Smooth muscle cell (in vitro differentiated cells): ENCODE measurements around the gene EIF5. TPM values are rescaled to one million over a fixed set of nuclear protein-coding genes. Genes with fewer than 3 reads are reported as not detected.
A peak's percentile ranks its signal among the peaks of the same experiment; 100 is the strongest.

Experiments
- DNase-seq: peaks from one replicate; lab custom pipeline; 2025; ENCODE audit not compliant: unreplicated experiment; lab: John Stamatoyannopoulos, UW
- H2AFZ ChIP-seq: fragments of 200-600 bp; sonication (generic); 2 replicates; pipeline ENCODE4 v1.6.0; 2016; ENCODE audit warnings: antibody characterized with exemption, low read depth, mild to moderate bottlenecking
- H3F3A ChIP-seq: fragments of 200-600 bp; sonication (generic); 2 replicates; pipeline ENCODE4 v1.6.0; 2017; ENCODE audit warnings: antibody characterized with exemption, low read depth
- H3K27ac ChIP-seq: fragments of 200-600 bp; sonication (generic); 2 replicates; pipeline ENCODE4 v1.5.1; 2016; ENCODE audit warnings: low read depth, mild to moderate bottlenecking
- H3K27me3 ChIP-seq: fragments of 200-600 bp; sonication (generic); 2 replicates; pipeline ENCODE4 v1.6.1; 2016; ENCODE audit warnings: low read depth, mild to moderate bottlenecking
- H3K36me3 ChIP-seq: fragments of 200-600 bp; sonication (generic); 2 replicates; pipeline ENCODE4 v1.5.1; 2016; ENCODE audit warnings: low read depth
- H3K4me1 ChIP-seq: fragments of 200-600 bp; sonication (generic); 2 replicates; pipeline ENCODE4 v1.5.1; 2016; ENCODE audit warnings: low read depth
- H3K4me2 ChIP-seq: fragments of 200-600 bp; sonication (generic); 2 replicates; pipeline ENCODE4 v1.6.0; 2016; ENCODE audit warnings: mild to moderate bottlenecking
- H3K4me3 ChIP-seq: fragments of 200-600 bp; sonication (generic); 2 replicates; pipeline ENCODE4 v1.5.1; 2016; ENCODE audit warnings: mild to moderate bottlenecking
- H3K79me2 ChIP-seq: fragments of 200-600 bp; sonication (generic); 2 replicates; pipeline ENCODE4 v1.6.0; 2016; ENCODE audit warnings: low read depth, mild to moderate bottlenecking
- H3K9ac ChIP-seq: fragments of 200-600 bp; sonication (generic); 2 replicates; pipeline ENCODE4 v1.6.0; 2016; ENCODE audit warnings: low read depth
- H3K9me3 ChIP-seq: fragments of 200-600 bp; sonication (generic); replicated peaks from 2 replicates; pipeline ENCODE4 v1.5.1; 2016; ENCODE audit warnings: low read depth
- H4K20me1 ChIP-seq: fragments of 200-600 bp; sonication (generic); 2 replicates; pipeline ENCODE4 v1.6.0; 2016; ENCODE audit warnings: low read depth
- WGBS: methylation state at CpG from one replicate; pipeline ENCODE4 v1.1.7; 2016; ENCODE audit warnings: low lambda C conversion rate; 5-methylcytosine and 5-hydroxymethylcytosine counted together
- polyA plus RNA-seq: library from polyadenylated mRNA; unstranded; fragments of >200 nt; fragmentation: Nextera tagmentation; extraction: Ambion mirVana; gene quantifications from 2 replicates; pipeline ENCODE4 v1.2.1, GENCODE V29; 2016
- total RNA-seq: library from RNA; depleted of rRNA; stranded (reverse); fragments of >200 nt; gene quantifications from 2 replicates; pipeline ENCODE4 v1.2.3, GENCODE V29; 2014
- TF ChIP-seq, protein P1 (sequence below): fragments of 200-600 bp; sonication (generic); IDR thresholded peaks from 2 replicates; pipeline ENCODE4 v1.5.1; 2017; ENCODE audit warnings: borderline replicate concordance, mild to moderate bottlenecking, antibody characterized with exemption; ENCODE audit not compliant: insufficient read depth, poor library complexity, severe bottlenecking

EIF5 gene
- total and polyA plus RNA-seq, 2 experiments from 2014 or later = 278 to 290 TPM

GRCh38 chr14:103385152-103385928 lies 51.3 kb downstream of the EIF5 start, which contains the start of gene MARK3:
MARK3 (plus strand) TSS chr14:103385415; CDS start chr14:103386030, 615 bp downstream.
- peaks cover 46% of the 10 kb centered on the region for H3K79me2 ChIP-seq
- H3K4me3 ChIP-seq = peak within 1 kb of the TSS; percentile 87
- peak within 1 kb of the TSS; percentile 97 for H3K9ac ChIP-seq
- H3K36me3 ChIP-seq = no peaks in the 10 kb centered on the region
- TF ChIP-seq, protein P1, sequence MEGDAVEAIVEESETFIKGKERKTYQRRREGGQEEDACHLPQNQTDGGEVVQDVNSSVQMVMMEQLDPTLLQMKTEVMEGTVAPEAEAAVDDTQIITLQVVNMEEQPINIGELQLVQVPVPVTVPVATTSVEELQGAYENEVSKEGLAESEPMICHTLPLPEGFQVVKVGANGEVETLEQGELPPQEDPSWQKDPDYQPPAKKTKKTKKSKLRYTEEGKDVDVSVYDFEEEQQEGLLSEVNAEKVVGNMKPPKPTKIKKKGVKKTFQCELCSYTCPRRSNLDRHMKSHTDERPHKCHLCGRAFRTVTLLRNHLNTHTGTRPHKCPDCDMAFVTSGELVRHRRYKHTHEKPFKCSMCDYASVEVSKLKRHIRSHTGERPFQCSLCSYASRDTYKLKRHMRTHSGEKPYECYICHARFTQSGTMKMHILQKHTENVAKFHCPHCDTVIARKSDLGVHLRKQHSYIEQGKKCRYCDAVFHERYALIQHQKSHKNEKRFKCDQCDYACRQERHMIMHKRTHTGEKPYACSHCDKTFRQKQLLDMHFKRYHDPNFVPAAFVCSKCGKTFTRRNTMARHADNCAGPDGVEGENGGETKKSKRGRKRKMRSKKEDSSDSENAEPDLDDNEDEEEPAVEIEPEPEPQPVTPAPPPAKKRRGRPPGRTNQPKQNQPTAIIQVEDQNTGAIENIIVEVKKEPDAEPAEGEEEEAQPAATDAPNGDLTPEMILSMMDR = peak; percentile 9
- WGBS = 1% methylated on average over 88 of the region's 91 CpGs
- H3K9me3 ChIP-seq = no peaks in the 10 kb centered on the region
- peaks cover 19% of the 10 kb centered on the region for H3K4me1 ChIP-seq
- H3K4me2 ChIP-seq = peak within 1 kb of the TSS; percentile 96
- peak within 1 kb of the TSS; percentile 96 for H3K27ac ChIP-seq
- peaks cover 6% of the 10 kb centered on the region for H3F3A ChIP-seq
- peak; percentile 91 for DNase-seq
- H4K20me1 ChIP-seq = peaks cover 49% of the 10 kb centered on the region
- H2AFZ ChIP-seq = peak within 1 kb of the TSS; percentile 92
- no peaks in the 10 kb centered on the region for H3K27me3 ChIP-seq

GRCh38 chr14:103385929-103386712 lies 52.1 kb downstream of the EIF5 start:
- Histone ChIP-seq H3K4me1 (peaks cover 19% of the 10 kb centered on the region), H3K9me3 (no peaks in the 10 kb centered on the region), H3K27ac (peak overlapping the region; percentile 96), H3F3A (peaks cover 6% of the 10 kb centered on the region), H3K79me2 (peaks cover 54% of the 10 kb centered on the region), H3K36me3 (no peaks in the 10 kb centered on the region), H3K27me3 (no peaks in the 10 kb centered on the region), H2AFZ (no peak overlapping the region), H3K4me3 (peak overlapping the region; percentile 87), H3K4me2 (peak overlapping the region; percentile 96), H3K9ac (peak overlapping the region; percentile 97), H4K20me1 (peaks cover 57% of the 10 kb centered on the region)
- TF ChIP-seq, protein P1 = no peak
- under 1% methylated on average over 44 of the region's 44 CpGs for WGBS
- no peak for DNase-seq

DNA sequence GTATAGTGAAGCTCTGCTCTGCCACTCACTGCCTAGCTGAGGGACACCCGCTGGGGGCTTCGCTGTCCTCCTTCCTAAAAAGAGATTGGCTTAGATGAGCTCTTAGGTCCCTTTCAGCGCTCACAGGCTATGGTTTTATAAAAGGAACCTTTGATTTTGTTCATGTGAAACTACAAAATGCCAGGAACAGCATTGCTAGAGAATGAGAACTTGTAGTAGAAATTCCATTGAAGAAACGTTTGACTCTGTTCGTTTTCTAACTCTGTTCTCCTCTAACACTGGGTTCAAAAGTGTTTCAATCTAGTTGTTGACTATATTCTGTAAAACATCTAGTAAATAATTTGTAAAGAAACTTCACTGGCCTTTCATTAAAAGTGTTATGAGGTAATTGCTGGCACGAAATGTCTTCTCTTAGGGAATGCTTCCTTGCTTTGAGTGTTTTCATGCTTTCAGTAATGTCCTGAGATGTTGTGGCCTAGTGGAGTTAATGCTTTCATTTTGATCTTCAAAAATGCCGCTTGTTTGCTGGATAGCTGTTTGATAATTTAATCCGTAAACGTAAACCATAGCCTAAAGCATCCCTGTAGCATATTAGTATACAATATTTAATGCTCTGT lies 52.8 kb downstream of the EIF5 start:
- peak overlapping the region; percentile 97 for H3K9ac ChIP-seq
- H3K9me3 ChIP-seq = no peaks in the 10 kb centered on the region
- TF ChIP-seq, protein P1 = no peak
- H3K4me3 ChIP-seq = peak overlapping the region; percentile 87
- no peak overlapping the region for H2AFZ ChIP-seq
- no peak for DNase-seq
- peaks cover 64% of the 10 kb centered on the region for H4K20me1 ChIP-seq
- peaks cover 19% of the 10 kb centered on the region for H3K4me1 ChIP-seq
- H3K36me3 ChIP-seq = no peaks in the 10 kb centered on the region
- 37% methylated on average over 9 of the region's 9 CpGs for WGBS
- H3K27me3 ChIP-seq = no peaks in the 10 kb centered on the region
- H3F3A ChIP-seq = peaks cover 3% of the 10 kb centered on the region
- peaks cover 61% of the 10 kb centered on the region for H3K79me2 ChIP-seq
- peak overlapping the region; percentile 96 for H3K27ac ChIP-seq
- peak overlapping the region; percentile 96 for H3K4me2 ChIP-seq
